Colon (tissue), 2 donors: ENCODE data around the gene METTL22.

Experiments
- FAIRE-seq: peaks from 2 replicates; lab custom pipeline; 2012; peaks lifted over from hg19 to GRCh38; lab: Jason Lieb, UNC
- donor health status: control.
- donor health status: control.

Gene METTL22, protein sequence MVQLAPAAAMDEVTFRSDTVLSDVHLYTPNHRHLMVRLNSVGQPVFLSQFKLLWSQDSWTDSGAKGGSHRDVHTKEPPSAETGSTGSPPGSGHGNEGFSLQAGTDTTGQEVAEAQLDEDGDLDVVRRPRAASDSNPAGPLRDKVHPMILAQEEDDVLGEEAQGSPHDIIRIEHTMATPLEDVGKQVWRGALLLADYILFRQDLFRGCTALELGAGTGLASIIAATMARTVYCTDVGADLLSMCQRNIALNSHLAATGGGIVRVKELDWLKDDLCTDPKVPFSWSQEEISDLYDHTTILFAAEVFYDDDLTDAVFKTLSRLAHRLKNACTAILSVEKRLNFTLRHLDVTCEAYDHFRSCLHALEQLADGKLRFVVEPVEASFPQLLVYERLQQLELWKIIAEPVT

DNA sequence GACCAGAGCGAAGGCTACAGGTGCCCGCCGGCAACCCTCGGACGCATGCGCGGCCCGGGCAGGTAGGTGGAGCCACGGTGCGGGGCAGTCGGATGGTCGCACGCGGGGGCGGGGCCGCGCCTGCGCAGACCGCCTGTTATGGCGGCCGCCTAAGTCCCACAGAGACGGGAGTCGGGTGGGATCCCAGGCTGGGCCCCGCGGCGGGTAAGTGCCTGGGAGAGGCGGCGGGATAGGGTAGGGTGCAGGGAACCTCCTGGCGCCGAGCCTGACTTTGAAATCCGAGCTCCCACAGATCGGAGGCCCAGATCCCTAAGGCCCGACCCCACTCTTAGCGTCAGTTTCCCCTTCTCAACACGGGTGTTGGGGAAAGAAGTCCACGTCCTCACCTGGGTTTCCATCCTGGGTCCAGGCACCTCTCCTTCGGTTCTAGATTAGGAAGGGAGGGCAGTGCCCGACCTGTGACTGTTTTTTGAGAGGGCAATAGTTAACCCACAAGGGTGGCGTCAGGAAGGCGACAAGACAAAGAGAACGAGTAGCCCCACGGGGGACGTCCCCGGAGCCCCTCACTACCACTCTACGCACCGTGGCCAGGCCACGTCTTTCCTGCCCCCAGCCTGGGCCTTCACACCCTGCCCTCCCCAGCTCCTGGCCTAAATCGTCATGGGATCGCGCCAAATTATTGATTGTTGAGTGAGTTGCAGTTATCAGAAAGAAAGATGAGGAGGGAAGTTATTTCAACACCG is at the start of gene METTL22:
METTL22 (plus strand) TSS at position 127 of the 743 bp plus-strand sequence. CDS start 3,968 bp downstream, outside the sequence.
- FAIRE-seq = no peak

DNA sequence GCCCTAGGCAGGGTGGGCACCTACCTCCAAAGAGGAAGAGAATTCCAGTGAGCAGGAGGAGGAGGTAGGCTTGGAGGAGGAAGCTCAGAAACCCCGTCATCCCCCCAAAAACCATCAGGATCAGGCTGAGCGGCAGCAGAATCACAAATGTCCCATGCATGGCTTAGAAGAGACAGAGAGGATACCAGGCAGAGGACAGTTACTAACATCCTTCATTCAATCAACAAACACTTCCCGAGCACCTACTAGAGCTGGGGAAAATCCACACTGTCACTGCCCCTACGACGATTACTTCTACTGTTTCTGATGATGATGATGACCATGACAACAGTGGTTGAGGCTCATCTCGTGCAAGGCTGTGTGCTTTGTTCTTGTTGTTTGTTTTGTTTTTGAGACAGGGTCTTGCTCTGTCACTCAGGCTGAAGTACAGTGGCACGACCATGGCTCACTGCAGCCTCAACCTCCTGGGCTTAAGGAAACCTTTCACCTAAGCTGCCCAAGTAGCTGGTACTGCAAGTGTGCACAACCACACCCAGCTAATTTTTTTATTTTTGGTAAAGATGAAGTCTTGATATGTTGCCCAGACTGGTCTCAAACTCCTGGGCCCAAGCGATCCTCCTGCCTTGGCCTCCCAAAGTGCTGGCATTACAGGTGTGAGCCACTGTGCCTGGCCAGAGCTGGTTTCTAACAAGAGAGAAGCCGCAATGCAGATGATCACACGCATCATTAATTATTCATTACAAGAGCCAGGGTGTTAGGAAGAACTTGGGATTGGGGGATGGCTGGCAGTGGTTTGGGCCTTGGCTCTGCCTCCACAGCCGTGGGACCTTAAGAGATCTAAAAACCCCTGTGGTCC is 49.2 kb upstream of the METTL22 start:
- FAIRE-seq = no peak

DNA sequence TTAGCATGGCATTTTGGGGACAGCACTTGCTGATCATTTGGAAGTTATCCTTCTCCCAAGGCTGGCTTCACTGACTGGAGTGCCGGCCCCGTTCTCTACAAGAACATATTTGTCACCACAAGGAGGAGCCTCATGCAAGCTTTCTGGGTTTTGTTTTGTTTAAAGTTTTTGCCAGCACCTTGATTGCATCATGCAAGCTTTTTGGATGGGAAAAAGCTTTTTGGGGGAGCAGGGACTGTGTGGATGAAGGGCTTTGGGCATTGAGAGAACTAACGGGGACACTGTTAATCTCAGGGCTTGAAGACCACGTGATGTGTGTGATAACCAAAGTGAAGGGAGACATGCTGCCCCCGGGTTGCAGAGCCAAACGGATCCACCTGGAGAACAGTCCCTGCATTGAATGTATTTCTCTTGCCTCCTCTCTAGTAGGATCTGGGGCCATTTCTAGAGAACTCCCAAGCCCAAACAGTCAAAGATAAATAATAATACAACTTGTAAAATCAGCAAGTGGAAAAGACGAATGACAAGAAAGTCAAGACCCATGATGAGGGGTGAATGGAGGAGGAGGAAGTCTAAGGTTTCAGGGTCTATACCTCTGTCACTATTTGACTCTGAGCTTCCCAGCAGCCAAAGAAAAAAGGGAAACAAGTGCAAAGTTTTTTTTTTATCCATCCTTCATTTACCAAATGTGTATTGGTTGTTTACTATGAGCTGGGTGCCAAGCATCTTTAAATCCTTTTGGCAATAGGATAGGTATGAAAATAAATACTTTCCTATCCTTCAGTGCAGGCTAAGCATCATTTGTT is 48.4 kb upstream of the METTL22 start:
- FAIRE-seq = no peak

DNA sequence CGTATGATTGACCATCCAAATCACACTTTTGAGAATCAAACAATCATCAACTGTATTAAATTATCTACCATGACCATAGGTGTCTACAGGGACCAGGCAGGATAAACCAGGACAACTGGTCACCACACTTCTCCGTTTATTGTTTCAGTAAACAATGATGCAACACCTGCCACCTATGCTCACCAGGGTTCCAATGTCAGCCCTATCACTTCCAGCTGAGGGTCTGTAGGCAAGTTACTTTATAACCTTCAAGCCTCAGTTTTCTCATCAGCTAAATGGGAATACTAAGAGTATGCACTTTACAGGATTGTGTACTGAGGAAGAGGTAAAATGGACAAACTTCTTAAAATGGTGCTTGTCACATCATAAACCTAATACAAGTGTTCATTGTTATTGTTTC is 46.1 kb upstream of the METTL22 start:
- FAIRE-seq = no peak

DNA sequence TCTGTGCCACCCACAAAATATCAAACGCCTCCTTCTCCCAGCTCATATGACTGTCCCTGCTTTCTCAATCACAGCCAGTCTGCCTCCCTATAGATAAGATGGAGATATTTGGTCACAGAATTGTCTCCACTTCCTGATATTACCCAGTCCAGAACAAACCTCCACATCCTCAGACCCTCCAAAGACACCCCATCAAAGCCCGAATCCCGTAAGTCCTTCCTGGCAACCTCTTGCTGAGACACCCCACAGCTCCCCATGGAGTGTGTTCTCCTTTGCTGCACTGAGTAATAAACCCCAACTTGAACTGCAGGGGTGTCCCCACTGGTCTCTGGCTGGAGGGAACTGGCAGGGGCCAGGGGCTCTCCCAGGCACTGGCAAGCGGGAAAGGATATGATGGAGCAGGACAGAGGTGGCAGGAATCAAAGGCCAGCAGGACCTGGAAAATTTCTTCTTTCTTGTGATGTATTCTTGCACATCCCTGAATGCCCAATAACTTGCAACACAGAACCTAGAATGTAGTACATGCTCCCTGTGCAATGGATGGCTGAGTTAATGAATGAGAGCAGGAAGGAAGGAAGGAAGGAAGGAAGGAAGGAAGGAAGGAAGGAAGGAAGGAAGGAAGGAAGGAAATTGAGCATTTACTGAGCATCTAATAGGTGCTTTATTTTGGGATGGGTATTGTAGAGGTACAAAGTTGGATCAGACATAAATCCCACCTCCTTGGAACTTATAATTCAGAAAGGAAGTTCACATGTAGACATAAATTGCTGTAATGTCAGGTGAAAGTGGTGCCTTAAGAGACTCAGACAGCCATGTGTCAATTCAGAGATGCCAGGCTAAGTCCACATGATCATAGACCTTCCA is 45.1 kb upstream of the METTL22 start:
- FAIRE-seq = no peak

DNA sequence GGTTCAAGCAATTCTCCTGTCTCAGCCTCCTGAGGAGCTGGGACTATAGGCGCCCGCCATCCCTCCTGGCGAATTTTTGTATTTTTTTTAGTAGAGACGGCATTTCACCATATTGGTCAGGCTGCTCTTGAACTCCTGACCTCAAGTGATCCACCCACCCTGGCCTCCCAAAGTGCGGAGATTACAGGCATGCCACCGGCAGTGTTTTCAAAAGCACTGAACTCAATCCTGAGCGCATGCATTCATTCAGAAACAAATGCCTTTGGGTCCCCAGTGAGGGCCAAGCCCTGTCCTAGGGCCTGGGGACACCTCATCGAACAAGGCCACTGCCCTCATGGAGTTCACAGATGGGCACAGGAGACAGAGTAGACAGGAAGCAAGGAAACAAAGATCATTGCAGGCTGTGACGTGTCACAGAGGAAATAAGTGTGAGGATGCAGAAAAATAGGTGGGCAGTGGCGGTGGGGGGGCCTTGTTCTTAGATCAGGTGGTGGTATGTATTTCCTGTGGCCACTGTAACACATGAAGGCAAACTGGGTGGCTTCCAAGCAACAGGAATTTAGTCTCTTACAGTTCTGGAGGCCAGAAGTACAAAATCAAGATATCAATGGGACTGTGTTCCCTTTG is 43.7 kb upstream of the METTL22 start:
- FAIRE-seq = no peak

DNA sequence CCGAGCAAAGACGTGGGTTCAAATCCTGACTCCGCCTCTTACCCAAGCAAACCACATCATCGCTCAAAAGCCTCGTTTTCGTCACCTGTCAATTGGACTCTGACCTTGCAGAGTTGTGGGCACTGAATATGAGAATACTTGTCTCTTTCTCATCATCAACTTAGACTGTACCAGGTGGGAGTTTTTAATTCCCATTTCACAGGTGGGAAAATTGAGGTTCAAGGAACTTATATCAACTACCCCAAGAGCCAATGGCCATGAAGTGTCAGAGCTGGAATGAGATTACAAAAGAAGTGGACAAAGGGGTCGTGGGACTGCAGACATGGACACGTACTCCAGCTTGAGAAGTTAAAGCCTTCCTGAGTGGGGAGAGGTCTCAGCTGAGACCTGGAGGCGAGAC is 41.9 kb upstream of the METTL22 start:
- no peak for FAIRE-seq

DNA sequence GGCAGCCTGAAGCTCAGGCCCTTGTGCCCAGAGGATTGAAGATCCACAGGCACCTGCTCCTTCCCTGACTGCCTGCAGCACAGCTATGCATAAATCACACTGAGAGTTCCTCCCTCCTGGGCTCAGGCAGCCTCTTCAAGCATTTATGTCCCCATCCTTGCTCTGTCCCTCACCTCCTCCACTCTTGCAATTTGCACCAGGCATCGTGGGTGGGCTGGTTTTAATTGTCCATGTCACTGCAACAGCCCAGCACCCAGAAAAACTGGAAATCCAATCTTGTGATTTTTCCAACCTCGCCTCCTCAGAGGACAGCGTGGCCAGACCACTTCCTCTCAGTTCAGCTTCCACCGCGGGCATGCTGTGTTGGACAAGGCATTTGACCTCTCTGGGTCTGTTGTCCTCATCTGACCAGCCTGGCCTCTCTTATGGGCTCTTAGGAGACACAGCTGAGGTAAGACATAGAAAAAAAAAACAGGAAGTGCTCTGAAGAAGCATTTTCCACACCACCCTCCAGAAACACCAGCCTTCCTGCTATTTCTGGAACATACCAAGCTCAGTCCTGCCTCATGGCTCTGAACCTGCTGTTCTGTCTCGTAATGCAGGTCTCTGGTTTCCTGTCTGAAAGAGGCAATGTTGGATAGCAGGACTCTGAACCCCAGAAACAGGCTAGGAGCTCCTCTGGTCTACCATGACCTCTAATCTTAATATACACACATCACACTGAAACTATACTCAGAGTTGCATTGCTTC is 39.5 kb upstream of the METTL22 start:
- no peak for FAIRE-seq

DNA sequence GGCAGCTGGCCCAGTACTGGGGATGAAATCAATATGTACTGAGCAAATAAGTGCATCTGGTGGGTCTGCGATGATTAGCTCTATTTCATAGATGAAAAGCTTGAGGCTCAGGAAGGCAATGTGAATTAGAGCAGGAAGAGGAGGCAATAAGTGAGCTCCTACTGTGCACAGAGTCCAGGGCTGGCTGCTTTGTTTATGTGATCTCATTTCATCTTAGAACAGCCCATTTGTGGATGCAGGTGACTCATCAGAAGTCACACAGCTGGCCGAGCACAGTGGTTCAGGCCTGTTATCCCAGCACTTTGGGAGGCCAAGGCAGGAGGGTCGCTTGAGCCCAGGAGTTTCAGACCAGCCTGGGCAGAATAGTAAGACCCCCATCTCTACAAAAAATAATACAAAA is 38.3 kb upstream of the METTL22 start:
- FAIRE-seq = no peak

DNA sequence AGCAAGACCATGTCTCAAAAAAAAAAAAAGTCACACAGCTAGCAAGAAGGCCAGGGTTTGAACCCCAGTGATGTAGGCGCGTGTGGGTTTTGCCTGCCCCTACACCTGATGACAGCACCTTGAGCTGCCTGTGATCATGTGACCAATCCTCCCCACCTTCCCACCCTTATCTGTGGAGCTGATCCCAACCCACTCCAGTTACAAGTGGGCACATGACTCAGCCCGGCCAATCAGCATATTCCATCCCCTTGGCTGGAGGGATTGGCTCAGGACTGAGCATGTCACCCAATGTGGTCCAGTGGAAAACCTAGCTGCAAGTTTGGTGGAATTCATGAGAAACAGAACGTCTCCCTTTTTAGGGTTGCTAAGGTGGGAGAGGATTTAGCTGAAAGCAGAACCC is 37.8 kb upstream of the METTL22 start:
- FAIRE-seq = no peak

DNA sequence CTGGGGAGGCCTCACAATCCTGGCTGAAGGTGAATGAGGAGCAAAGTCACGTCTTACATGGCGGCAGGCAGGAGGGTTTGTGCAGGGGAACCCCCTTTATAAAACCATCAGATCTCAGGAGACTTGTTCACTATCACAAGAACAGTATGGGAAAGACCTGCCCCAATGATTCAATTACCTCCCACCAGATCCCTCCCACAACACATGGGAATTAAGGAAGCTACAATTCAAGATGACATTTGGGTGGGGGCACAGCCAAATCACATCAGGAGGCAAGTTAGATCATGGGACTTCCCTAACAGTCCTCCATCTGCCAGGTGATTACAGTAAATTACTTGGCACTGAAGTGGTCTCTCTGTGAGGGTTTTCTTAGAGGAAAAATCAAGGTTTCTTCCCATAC is 36.5 kb upstream of the METTL22 start:
- no peak for FAIRE-seq

DNA sequence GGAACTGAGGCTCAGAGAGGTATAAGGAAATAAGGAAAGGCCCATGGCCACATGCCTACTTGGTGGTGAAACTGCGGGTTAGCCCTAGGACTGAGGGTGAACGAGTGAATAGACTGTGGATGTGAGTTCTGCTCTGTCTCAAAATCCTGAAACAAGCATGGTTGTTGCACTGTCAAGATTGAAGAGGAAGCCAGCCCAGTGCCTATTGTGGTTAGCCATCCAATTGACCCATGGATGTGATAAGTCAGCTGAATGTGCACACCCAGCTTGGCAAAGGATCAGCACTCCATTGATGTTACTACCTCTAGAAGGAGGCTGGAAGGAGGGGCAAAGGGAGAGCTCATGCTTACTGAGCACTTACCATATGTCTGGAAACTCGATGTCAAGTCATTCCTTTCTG is 35.6 kb upstream of the METTL22 start:
- FAIRE-seq = no peak

DNA sequence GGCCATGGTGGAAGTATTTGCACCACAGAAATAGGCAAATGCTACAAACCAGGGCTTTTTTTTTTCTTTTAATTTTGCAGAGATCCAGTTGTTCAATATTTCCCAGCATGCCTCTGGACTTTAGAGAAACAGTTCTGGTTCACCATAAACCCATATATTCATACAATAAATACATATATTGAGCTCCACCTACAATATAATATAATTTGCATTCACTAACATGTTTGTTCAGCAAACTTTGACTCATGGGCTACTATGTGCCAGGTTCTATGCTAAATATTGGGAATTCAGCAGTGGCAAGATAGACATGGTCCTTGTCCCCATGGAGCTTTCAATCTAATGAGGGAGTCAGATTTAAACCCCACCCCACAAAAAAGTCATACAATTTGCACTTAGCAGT is 34.4 kb upstream of the METTL22 start:
- FAIRE-seq = no peak

DNA sequence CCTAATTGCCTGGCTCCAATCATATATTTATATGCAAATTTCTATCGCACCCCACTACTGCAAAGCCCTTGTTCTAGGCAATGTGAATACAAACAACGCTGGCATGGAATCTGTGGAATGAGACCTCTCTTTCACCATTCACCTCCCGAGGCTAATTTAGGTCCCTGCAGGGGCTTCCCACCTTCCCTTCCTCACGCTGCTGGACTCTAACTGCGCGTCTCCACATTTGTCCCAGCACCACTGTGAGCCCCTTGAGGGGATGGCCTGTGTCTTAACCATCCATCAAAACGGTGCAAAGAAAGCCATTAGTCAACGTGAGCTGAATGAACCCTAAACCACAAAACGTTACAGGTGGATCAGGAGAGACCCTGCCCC is 32.8 kb upstream of the METTL22 start:
- FAIRE-seq = no peak

DNA sequence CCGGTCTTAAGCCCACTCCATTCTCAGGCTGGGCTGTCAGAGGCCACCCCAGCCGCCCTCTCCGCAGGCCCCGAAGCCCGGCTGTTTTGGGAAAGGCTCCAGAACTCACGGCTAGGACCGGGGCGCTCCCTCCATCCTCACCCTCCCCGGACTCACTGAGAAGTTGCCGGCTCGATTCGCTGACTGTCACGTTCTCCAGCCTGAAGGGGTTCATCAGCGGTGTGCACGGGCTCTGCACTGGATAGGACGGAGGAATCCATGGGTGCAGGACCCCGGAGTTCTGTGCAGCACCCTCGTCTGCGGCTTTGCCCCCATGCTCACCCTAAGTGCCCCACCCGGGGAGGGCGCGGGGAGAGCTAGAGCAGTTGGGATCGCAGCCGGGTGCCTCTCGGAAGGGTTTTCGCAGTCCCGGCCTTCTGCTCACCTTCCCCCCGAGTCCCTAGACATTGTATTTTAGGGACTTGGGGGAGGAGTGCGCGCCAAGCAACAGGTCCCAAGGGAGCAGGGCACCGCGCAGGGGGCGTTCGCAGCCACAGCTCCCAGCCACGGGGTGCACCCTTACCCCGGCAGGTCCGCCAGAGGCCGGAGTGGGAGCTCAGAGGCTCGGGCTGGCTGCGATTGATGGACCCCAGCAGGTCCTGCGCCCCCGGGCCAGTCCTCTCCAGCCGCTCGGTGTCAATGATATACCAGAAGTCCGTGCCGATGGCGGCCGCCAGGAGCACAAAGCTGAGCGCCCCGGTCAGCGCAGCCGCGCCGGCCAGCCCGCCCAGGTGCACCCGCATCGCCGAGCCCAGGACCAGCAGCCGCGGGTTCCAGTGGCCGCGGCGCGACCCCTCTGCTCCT is 32.2 kb upstream of the METTL22 start:
- FAIRE-seq = no peak

DNA sequence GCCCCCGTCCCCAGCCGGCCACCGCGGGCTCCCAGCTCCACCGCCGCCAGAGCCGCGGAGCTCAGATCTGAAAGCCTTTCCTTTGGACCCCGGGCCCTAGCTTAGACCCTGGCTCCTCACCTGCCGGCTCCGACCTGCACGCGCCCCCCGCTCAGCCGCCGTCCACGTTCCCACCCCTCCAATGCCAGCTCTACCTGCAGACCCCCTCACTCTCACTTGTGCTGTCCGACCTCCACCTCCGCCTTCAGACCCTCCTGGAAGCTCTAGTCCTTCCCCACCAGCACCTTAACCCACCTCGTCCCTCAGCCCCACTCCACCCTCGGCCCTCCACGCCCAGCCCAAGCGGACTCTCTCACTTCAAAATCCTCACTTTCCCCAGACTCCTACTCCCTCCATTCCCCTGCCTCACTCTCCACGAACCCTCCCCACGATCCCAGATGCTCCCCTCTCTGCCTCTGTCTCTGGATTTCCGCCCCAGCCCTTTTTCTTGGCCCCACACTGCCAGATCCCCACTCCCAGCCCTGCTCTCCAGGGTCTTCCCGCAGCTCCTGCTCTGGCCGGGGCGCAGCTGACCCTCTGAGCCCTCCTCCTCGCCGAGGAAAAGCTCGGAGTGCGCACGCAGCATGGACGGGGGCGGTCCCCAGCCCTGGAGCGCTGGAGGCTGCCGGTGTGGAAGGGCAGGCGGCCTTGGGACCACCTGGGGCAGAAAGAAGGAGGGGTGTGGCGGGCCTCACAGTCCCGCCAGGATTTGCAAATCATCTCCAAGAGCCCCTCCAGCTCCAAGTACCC is 31.4 kb upstream of the METTL22 start, which contains the start of gene TMEM114:
TMEM114 (minus strand) TSS at position 612 of the 789 bp plus-strand sequence. CDS start 673 bp downstream, outside the sequence.
- FAIRE-seq = no peak

DNA sequence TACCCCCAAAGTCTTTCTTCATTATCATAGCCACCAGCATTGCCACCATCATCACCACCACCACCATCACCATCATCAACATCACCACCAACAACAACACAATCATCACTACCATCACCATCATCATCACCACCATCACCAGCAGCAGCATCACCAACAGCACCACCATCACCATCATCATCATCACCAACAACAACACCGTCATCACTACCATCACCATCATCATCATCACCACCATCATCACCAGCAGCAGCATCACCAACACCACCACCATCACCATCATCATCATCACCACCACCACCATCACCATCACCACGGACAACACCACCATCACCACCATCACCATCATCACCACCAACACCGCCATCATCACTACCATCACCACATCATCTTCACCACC is 30.7 kb upstream of the METTL22 start:
- no peak for FAIRE-seq

DNA sequence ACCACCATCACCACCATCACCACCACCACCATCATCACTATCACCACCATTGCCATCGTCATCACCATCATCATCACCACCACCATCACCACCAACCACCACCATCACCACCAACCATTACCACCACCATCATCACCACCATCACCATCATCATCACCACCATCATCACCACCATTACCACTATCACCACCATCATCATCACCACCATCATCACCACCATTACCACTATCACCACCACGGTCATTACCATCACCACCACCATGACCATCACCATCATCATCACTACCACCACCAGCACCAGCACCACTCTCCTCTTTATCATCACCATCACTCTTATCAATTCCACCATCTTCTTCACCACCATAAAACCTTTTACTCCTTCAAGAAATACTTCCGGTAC is 30.0 kb upstream of the METTL22 start:
- no peak for FAIRE-seq
